Measurements from ENCODE around the gene HMHB1.
"Not testable (repeated sequence)": the region's sequence is repeated elsewhere in the genome, so short reads cannot be mapped to it uniquely, and the experiment has no call there.

HMHB1 gene

GRCh38 chr5:143790457-143791112 lies 21.4 kb upstream of the HMHB1 start:
- Mint-ChIP-seq H3K27me3 (peaks cover 4% of the 10 kb centered on the region), H3K36me3 (no peaks in the 10 kb centered on the region), H3K4me3 (no peak overlapping the region), H3K27ac (no peak overlapping the region), H3K9me3 (ENCODE audit: low read depth) (peaks cover 4% of the 10 kb centered on the region), H3K4me1 (ENCODE audit: low read depth) (peaks cover 8% of the 10 kb centered on the region)

GRCh38 chr5:143791848-143792731 lies 19.9 kb upstream of the HMHB1 start:
- Mint-ChIP-seq H3K4me1 (ENCODE audit: low read depth) (peaks cover 8% of the 10 kb centered on the region), H3K27me3 (peaks cover 3% of the 10 kb centered on the region), H3K4me3 (no peak overlapping the region), H3K36me3 (no peaks in the 10 kb centered on the region), H3K9me3 (ENCODE audit: low read depth) (peaks cover 4% of the 10 kb centered on the region), H3K27ac (no peak overlapping the region)

DNA sequence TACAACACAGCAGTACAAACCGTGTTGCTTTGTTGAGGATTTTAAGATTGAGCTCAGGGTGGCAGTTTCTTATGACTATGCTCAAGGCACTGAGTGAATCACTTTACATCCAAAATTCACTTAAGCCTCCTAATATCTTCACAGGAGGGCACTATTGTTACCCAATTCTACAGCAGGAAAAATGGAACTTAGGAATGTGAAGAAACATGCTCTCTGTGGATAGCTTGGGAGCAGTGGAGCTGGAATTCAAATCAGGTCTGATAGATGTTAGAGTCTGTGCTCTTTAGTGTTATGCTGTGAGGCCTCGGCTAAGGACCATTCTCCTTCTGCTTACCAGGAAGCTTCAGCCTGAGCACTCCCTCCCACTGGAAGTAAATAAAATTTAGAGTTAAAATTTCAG lies 18.7 kb upstream of the HMHB1 start:
- peaks cover 3% of the 10 kb centered on the region for H3K27me3 Mint-ChIP-seq
- no peak overlapping the region for H3K27ac Mint-ChIP-seq
- no peak overlapping the region for H3K4me3 Mint-ChIP-seq
- no peaks in the 10 kb centered on the region for H3K36me3 Mint-ChIP-seq
- H3K9me3 Mint-ChIP-seq (ENCODE audit: low read depth) = peaks cover 4% of the 10 kb centered on the region
- peaks cover 8% of the 10 kb centered on the region for H3K4me1 Mint-ChIP-seq (ENCODE audit: low read depth)

GRCh38 chr5:143796125-143796524 lies 15.8 kb upstream of the HMHB1 start:
- no peaks in the 10 kb centered on the region for H3K36me3 Mint-ChIP-seq
- H3K4me3 Mint-ChIP-seq = no peak overlapping the region
- no peaks in the 10 kb centered on the region for H3K9me3 Mint-ChIP-seq (ENCODE audit: low read depth)
- no peak overlapping the region for H3K27ac Mint-ChIP-seq
- peaks cover 8% of the 10 kb centered on the region for H3K4me1 Mint-ChIP-seq (ENCODE audit: low read depth)
- peaks cover 3% of the 10 kb centered on the region for H3K27me3 Mint-ChIP-seq

DNA sequence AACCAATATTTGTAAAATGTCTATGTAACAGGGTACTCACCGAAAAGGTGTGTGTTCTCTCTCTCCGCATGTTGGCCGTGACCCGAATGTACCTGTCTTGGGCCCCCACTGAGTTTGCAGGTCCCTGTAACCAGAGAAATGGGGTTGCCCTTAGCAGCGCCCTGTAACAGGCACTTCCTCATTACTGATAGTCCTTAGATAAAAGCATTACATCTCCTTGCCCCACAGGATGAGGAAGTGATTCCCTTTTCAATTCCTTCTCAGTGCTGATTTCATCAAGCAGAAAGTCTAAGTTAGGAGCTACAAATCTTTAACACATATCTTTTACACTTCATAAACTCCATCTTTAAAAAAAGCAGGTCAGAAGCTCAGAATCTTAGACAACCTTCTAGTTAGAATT lies 15.2 kb upstream of the HMHB1 start:
- Mint-ChIP-seq H3K27ac (no peak overlapping the region), H3K9me3 (ENCODE audit: low read depth) (no peaks in the 10 kb centered on the region), H3K36me3 (no peaks in the 10 kb centered on the region), H3K4me1 (ENCODE audit: low read depth) (peaks cover 7% of the 10 kb centered on the region), H3K27me3 (peaks cover 3% of the 10 kb centered on the region), H3K4me3 (no peak overlapping the region)

DNA sequence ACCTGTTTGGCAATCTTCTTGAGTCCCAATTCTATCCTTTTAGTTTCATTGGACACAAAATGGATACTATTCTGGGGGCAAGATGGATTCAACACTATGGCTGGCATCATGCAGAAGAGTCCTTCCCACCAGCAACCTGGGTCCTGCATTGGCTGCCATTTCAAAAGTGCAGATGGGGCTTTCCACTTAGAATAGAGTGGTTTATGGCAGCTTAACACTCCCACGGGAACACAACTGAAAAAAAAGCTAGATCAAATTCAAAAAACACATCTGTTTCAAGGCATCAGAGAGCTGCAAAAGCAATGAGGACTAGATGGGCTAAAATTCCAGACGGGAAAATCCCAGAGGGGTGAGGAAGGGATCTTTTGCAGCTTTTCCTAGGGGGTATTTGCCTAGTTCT lies 11.2 kb upstream of the HMHB1 start:
- no peaks in the 10 kb centered on the region for H3K4me1 Mint-ChIP-seq (ENCODE audit: low read depth)
- no peaks in the 10 kb centered on the region for H3K36me3 Mint-ChIP-seq
- no peaks in the 10 kb centered on the region for H3K9me3 Mint-ChIP-seq (ENCODE audit: low read depth)
- no peak overlapping the region for H3K4me3 Mint-ChIP-seq
- H3K27ac Mint-ChIP-seq = no peak overlapping the region
- peaks cover 2% of the 10 kb centered on the region for H3K27me3 Mint-ChIP-seq

DNA sequence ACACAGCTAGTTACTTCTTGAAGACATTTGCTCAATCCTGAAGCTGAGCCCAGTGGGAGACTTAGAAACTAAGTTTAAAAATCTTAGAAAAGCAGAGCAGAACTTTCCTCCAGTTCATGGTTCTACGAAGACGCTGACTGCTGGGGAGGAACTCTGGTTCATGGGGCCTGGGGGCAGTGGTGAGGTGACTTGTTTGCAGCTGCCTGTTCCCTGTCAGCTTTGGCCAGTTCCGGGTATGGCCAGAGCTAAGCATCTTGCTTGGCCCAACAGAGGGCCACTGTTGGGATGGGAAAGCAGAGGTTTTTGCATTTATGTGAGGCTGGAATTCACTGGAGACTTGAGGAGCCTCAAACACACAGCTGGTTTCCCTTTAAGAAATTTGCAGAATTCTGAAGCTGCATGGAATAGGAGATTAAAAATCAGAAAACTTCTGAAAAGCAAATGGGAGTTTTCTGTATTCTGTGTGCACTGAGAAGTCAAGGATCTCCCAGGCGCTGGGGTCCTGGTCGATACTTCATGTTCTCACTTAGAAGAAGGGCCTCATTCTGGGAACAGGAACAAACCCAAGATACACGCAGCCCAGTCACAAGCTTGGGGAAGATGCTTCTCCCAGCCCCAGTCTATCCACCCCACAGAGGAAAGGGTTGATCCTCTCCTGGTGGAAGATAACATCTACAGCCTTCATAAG lies 10.6 kb upstream of the HMHB1 start:
- no peak overlapping the region for H3K27ac Mint-ChIP-seq
- no peaks in the 10 kb centered on the region for H3K9me3 Mint-ChIP-seq (ENCODE audit: low read depth)
- no peaks in the 10 kb centered on the region for H3K36me3 Mint-ChIP-seq
- no peak overlapping the region for H3K4me3 Mint-ChIP-seq
- H3K4me1 Mint-ChIP-seq (ENCODE audit: low read depth) = no peaks in the 10 kb centered on the region
- no peaks in the 10 kb centered on the region for H3K27me3 Mint-ChIP-seq

GRCh38 chr5:143805861-143806260 lies 6.1 kb upstream of the HMHB1 start:
- no peaks in the 10 kb centered on the region for H3K27me3 Mint-ChIP-seq
- no peak overlapping the region for H3K27ac Mint-ChIP-seq
- H3K4me1 Mint-ChIP-seq (ENCODE audit: low read depth) = no peaks in the 10 kb centered on the region
- no peaks in the 10 kb centered on the region for H3K9me3 Mint-ChIP-seq (ENCODE audit: low read depth)
- no peaks in the 10 kb centered on the region for H3K36me3 Mint-ChIP-seq
- no peak overlapping the region for H3K4me3 Mint-ChIP-seq

GRCh38 chr5:143806579-143806978 lies 5.4 kb upstream of the HMHB1 start:
- Mint-ChIP-seq H3K4me3 (no peak overlapping the region), H3K9me3 (ENCODE audit: low read depth) (no peaks in the 10 kb centered on the region), H3K36me3 (no peaks in the 10 kb centered on the region), H3K27ac (no peak overlapping the region), H3K27me3 (no peaks in the 10 kb centered on the region), H3K4me1 (ENCODE audit: low read depth) (peaks cover under 1% of the 10 kb centered on the region)

DNA sequence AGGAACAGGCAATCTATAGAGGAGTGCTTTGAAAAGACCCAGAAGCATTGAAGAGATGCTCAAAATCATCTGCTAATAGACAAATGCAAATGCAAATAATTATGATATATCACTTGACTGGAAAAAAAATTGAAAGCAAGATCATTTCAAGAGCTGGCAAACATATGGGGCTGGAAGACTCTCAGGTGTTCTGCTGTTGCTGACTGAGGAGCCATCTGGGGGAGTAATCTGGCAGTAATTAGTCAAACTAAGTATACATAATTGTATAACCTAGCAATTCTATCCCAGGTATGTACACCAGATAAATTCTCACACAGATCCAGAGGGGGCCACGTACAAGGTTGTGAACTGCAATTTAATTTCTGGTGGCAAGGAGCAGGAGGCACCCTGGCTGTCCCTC lies 4.6 kb upstream of the HMHB1 start:
- no peaks in the 10 kb centered on the region for H3K9me3 Mint-ChIP-seq (ENCODE audit: low read depth)

GRCh38 chr5:143816370-143816769 lies 4.4 kb downstream of the HMHB1 start:
- H3K4me3 Mint-ChIP-seq; H3K27ac Mint-ChIP-seq; H3K9me3 Mint-ChIP-seq (ENCODE audit: low read depth); H3K36me3 Mint-ChIP-seq: not testable (repeated sequence)
- peaks cover 12% of the 10 kb centered on the region for H3K27me3 Mint-ChIP-seq
- H3K4me1 Mint-ChIP-seq (ENCODE audit: low read depth) = peaks cover 13% of the 10 kb centered on the region

More for the DNA sequence above, 4.6 kb upstream of the HMHB1 start:
- Mint-ChIP-seq H3K36me3 (no peaks in the 10 kb centered on the region), H3K27ac (no peak overlapping the region), H3K4me3 (no peak overlapping the region), H3K4me1 (ENCODE audit: low read depth) (peaks cover 9% of the 10 kb centered on the region), H3K27me3 (peaks cover 6% of the 10 kb centered on the region)

DNA sequence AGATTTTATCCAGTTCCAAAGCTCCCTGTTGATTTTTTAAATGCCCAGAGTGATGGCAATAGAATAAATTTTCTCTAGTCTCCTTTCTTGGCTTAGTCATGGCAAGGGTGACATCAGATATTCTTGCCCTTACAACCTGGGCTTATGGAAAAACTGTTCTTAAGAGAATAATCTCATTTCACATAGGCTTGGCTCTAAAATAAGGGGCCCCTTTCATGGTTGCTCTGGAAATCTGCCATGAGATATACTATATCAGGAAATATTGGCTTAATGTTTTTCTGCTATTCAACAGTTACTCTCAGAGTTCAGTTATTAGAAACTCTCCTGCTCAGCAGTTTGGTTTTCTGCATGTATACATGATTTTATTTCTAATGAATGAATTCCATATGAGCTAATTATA lies 7.8 kb downstream of the HMHB1 start:
- H3K27ac Mint-ChIP-seq = no peak overlapping the region
- no peaks in the 10 kb centered on the region for H3K9me3 Mint-ChIP-seq (ENCODE audit: low read depth)
- peaks cover 2% of the 10 kb centered on the region for H3K36me3 Mint-ChIP-seq
- H3K4me1 Mint-ChIP-seq (ENCODE audit: low read depth) = no peaks in the 10 kb centered on the region
- no peak overlapping the region for H3K4me3 Mint-ChIP-seq
- peaks cover 2% of the 10 kb centered on the region for H3K27me3 Mint-ChIP-seq

GRCh38 chr5:143820451-143820850 lies 8.5 kb downstream of the HMHB1 start:
- no peaks in the 10 kb centered on the region for H3K4me1 Mint-ChIP-seq (ENCODE audit: low read depth)
- H3K27ac Mint-ChIP-seq = no peak overlapping the region
- H3K4me3 Mint-ChIP-seq = no peak overlapping the region
- H3K9me3 Mint-ChIP-seq (ENCODE audit: low read depth) = no peaks in the 10 kb centered on the region
- H3K36me3 Mint-ChIP-seq = peaks cover 2% of the 10 kb centered on the region
- peaks cover 2% of the 10 kb centered on the region for H3K27me3 Mint-ChIP-seq

DNA sequence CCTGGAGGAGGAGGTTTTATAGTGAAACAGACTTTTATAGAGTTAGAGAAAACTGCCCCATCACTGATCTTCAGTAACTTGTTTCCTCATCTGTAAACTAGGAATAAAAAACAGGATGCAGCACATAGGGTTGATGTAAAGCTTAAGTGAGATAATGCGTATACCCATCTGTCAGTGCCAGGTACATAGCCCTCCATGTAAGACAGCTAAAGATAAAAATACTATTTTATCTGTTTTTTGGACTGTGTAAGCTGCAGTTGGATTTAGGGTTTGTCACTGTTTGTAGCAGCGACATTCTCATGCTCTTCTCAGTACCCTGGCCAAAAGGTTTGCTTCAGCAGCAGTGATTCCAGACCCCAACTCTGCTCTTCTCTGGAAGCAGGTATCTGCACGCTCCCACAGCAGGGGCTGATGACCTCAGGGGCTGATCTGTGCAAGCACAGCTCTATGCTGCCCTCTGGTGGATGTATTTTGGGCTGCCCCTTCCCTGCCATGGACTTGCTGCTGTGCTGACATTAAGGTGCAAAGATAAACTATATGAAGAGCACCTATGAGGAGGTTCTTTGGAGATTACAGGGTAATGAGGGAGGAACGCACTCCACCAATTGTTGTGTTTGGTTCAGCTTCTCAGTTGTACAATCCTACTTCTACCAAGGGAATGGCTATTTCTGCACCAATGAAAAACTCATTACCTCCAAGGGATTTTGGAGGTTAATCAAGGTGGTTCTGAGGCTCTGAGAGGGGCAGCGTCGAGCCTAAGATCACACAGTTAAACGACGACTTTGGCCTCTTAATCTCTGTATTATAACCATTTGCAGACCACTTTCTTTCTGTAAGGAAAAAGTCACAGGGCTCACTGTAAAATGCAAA lies 13.1 kb downstream of the HMHB1 start:
- Mint-ChIP-seq H3K9me3 (ENCODE audit: low read depth) (no peaks in the 10 kb centered on the region), H3K36me3 (no peaks in the 10 kb centered on the region), H3K4me1 (ENCODE audit: low read depth) (peaks cover 13% of the 10 kb centered on the region), H3K4me3 (no peak overlapping the region), H3K27ac (no peak overlapping the region), H3K27me3 (peaks cover 2% of the 10 kb centered on the region)

All from activated naive CD8-positive, alpha-beta T cell (primary cell).